Trophoblast cell (in vitro differentiated cells and primary cell): Measurements from ENCODE around the gene ARMC5.
A peak's percentile ranks its signal among the peaks of the same experiment; 100 is the strongest.

Source experiments
- DNase-seq, 2 donors: peaks; one replicate each; pipeline ENCODE4 v3.0.0-alpha.2; 2016
- H2AFZ ChIP-seq: 2 replicates; pipeline ENCODE4 v1.6.1; 2013; ENCODE audit warnings: low read length, moderate library complexity, mild to moderate bottlenecking; ENCODE audit not compliant: insufficient read depth, poor library complexity
- H2AK5ac ChIP-seq: 2 replicates; pipeline ENCODE4 v1.6.1; 2013; ENCODE audit warnings: mild to moderate bottlenecking, low read length
- H2BK120ac ChIP-seq: 2 replicates; pipeline ENCODE4 v1.6.1; 2013; ENCODE audit warnings: low read length, mild to moderate bottlenecking, moderate library complexity; ENCODE audit not compliant: insufficient read depth, poor library complexity
- H2BK12ac ChIP-seq: 2 replicates; pipeline ENCODE4 v1.6.1; 2013; ENCODE audit warnings: mild to moderate bottlenecking, low read length, moderate library complexity
- H2BK5ac ChIP-seq: 2 replicates; pipeline ENCODE4 v1.6.1; 2013; ENCODE audit warnings: low read length, low read depth, moderate library complexity, mild to moderate bottlenecking; ENCODE audit not compliant: poor library complexity
- H3K14ac ChIP-seq: 2 replicates; pipeline ENCODE4 v1.6.1; 2013; ENCODE audit warnings: mild to moderate bottlenecking, low read length
- H3K18ac ChIP-seq: 2 replicates; pipeline ENCODE4 v1.6.1; 2013; ENCODE audit warnings: mild to moderate bottlenecking, low read length
- H3K23ac ChIP-seq: 2 replicates; pipeline ENCODE4 v1.6.1; 2013; ENCODE audit warnings: low read length
- H3K27ac ChIP-seq: 2 replicates; pipeline ENCODE4 v1.5.1; 2013; ENCODE audit warnings: low read depth, mild to moderate bottlenecking, inconsistent platforms, low read length, moderate library complexity
- H3K27me3 ChIP-seq: 2 replicates; pipeline ENCODE4 v1.6.1; 2013; ENCODE audit warnings: inconsistent platforms, mild to moderate bottlenecking, low read length, moderate library complexity; ENCODE audit not compliant: insufficient read depth
- H3K36me3 ChIP-seq, 2 experiments: 1 replicate in 1 of 2; 2 replicates in 1 of 2; pipeline ENCODE4 v1.6.1; 2013; ENCODE audit warnings: low read length in 2 of 2, mild to moderate bottlenecking in 2 of 2, moderate library complexity in 1 of 2; ENCODE audit not compliant: insufficient read depth in 2 of 2, control insufficient read depth in 1 of 2
- H3K4ac ChIP-seq: 2 replicates; pipeline ENCODE4 v1.6.1; 2013; ENCODE audit warnings: low read depth, mild to moderate bottlenecking, low read length, moderate library complexity
- H3K4me1 ChIP-seq, 2 experiments: 1 replicate in 1 of 2; 2 replicates in 1 of 2; pipeline ENCODE4 v1.6.1; 2013; ENCODE audit warnings: low read length in 2 of 2, mild to moderate bottlenecking in 2 of 2, moderate library complexity in 1 of 2; ENCODE audit not compliant: insufficient read depth in 2 of 2, control insufficient read depth in 1 of 2
- H3K4me2 ChIP-seq: 2 replicates; pipeline ENCODE4 v1.6.1; 2013; ENCODE audit warnings: inconsistent platforms, mild to moderate bottlenecking, low read length, moderate library complexity
- H3K4me3 ChIP-seq: 2 replicates; pipeline ENCODE4 v1.5.1; 2013; ENCODE audit warnings: mild to moderate bottlenecking, low read depth, low read length, inconsistent platforms
- H3K79me1 ChIP-seq: one replicate; pipeline ENCODE4 v1.6.1; 2013; ENCODE audit warnings: low read length
- H3K79me2 ChIP-seq: 2 replicates; pipeline ENCODE4 v1.6.1; 2013; ENCODE audit warnings: low read length, mild to moderate bottlenecking; ENCODE audit not compliant: control insufficient read depth, insufficient read depth, poor library complexity
- H3K9ac ChIP-seq: 2 replicates; pipeline ENCODE4 v1.6.1; 2013; ENCODE audit warnings: mild to moderate bottlenecking, low read length
- H3K9me3 ChIP-seq: 2 replicates; pipeline ENCODE4 v1.6.1; 2013; ENCODE audit warnings: low read depth, mild to moderate bottlenecking, control low read depth, inconsistent platforms, low read length; ENCODE audit not compliant: insufficient read depth
- H4K12ac ChIP-seq: 2 replicates; pipeline ENCODE4 v1.6.1; 2013; ENCODE audit warnings: low read depth, mild to moderate bottlenecking, low read length, moderate library complexity
- H4K8ac ChIP-seq: 2 replicates; pipeline ENCODE4 v1.6.1; 2013; ENCODE audit warnings: low read depth, mild to moderate bottlenecking, low read length, moderate library complexity
- H4K91ac ChIP-seq: one replicate; pipeline ENCODE4 v1.6.1; 2013; ENCODE audit warnings: low read depth, mild to moderate bottlenecking, low read length, moderate library complexity
- WGBS: extraction: QIAGEN DNeasy Blood & Tissue Kit; methylation state at CpG from one replicate; pipeline ENCODE4 v1.1.7; 2013; ENCODE audit warnings: missing lambda C conversion rate; ENCODE audit not compliant: insufficient read length, insufficient coverage; ENCODE audit errors: extremely low coverage; 5-methylcytosine and 5-hydroxymethylcytosine counted together

ARMC5 gene

GRCh38 chr16:31413381-31413780, 45.9 kb upstream of the ARMC5 start:
- Histone ChIP-seq H3K27me3 (no peaks in the 10 kb centered on the region), H3K36me3 (no peaks in the 10 kb centered on the region), H2BK12ac (no peak overlapping the region), H3K79me2 (no peaks in the 10 kb centered on the region), H3K23ac (no peak overlapping the region), H3K79me1 (no peaks in the 10 kb centered on the region), H3K4ac (no peak overlapping the region), H3K27ac (no peak overlapping the region), H3K4me3 (no peak overlapping the region), H4K91ac (no peak overlapping the region), H3K4me1 (no peaks in the 10 kb centered on the region), H3K9me3 (peaks cover 18% of the 10 kb centered on the region), H2AK5ac (no peak overlapping the region), H2BK120ac (no peak overlapping the region), H4K12ac (no peak overlapping the region), H3K4me2 (no peak overlapping the region), H2BK5ac (no peak overlapping the region), H2AFZ (no peak overlapping the region), H3K18ac (no peak overlapping the region), H3K9ac (no peak overlapping the region), H4K8ac (no peak overlapping the region), H3K14ac (no peak overlapping the region)
- no peak for DNase-seq
- no CpG with 5 or more reads among the region's 5 CpGs for WGBS

GRCh38 chr16:31413943-31414342, 45.4 kb upstream of the ARMC5 start:
- no peak overlapping the region for H3K23ac ChIP-seq
- H3K36me3 ChIP-seq, result no peaks in the 10 kb centered on the region
- H3K4me3 ChIP-seq, result no peak overlapping the region
- no peak overlapping the region for H2BK12ac ChIP-seq
- H3K27me3 ChIP-seq, result no peaks in the 10 kb centered on the region
- H3K4me2 ChIP-seq, result no peak overlapping the region
- no peak overlapping the region for H3K4ac ChIP-seq
- no peak overlapping the region for H3K9ac ChIP-seq
- H4K8ac ChIP-seq, result no peak overlapping the region
- H2AK5ac ChIP-seq, result no peak overlapping the region
- no peak for DNase-seq
- WGBS, result no CpG with 5 or more reads among the region's 4 CpGs
- peaks cover 18% of the 10 kb centered on the region for H3K9me3 ChIP-seq
- H3K79me2 ChIP-seq, result no peaks in the 10 kb centered on the region
- H3K27ac ChIP-seq, result no peak overlapping the region
- no peak overlapping the region for H2AFZ ChIP-seq
- H3K14ac ChIP-seq, result no peak overlapping the region
- H2BK5ac ChIP-seq, result no peak overlapping the region
- no peaks in the 10 kb centered on the region for H3K4me1 ChIP-seq
- H4K91ac ChIP-seq, result no peak overlapping the region
- no peaks in the 10 kb centered on the region for H3K79me1 ChIP-seq
- H3K18ac ChIP-seq, result no peak overlapping the region
- no peak overlapping the region for H2BK120ac ChIP-seq
- no peak overlapping the region for H4K12ac ChIP-seq

GRCh38 chr16:31414706-31415105, 44.6 kb upstream of the ARMC5 start:
- no peak overlapping the region for H3K23ac ChIP-seq
- H3K27ac ChIP-seq, result no peak overlapping the region
- no peaks in the 10 kb centered on the region for H3K79me1 ChIP-seq
- H4K12ac ChIP-seq, result no peak overlapping the region
- H4K91ac ChIP-seq, result no peak overlapping the region
- H3K36me3 ChIP-seq, result no peaks in the 10 kb centered on the region
- no CpG with 5 or more reads among the region's 4 CpGs for WGBS
- no peak overlapping the region for H3K4me3 ChIP-seq
- no peak overlapping the region for H2BK120ac ChIP-seq
- H3K14ac ChIP-seq, result no peak overlapping the region
- no peak overlapping the region for H3K4me2 ChIP-seq
- no peak overlapping the region for H2BK5ac ChIP-seq
- H2AK5ac ChIP-seq, result no peak overlapping the region
- no peak overlapping the region for H2AFZ ChIP-seq
- H3K9ac ChIP-seq, result no peak overlapping the region
- no peak overlapping the region for H3K4ac ChIP-seq
- H3K9me3 ChIP-seq, result peaks cover 18% of the 10 kb centered on the region
- no peaks in the 10 kb centered on the region for H3K79me2 ChIP-seq
- H4K8ac ChIP-seq, result no peak overlapping the region
- no peak overlapping the region for H3K18ac ChIP-seq
- no peak for DNase-seq
- H2BK12ac ChIP-seq, result no peak overlapping the region
- no peaks in the 10 kb centered on the region for H3K4me1 ChIP-seq
- H3K27me3 ChIP-seq, result no peaks in the 10 kb centered on the region

- no peak overlapping the region for H3K4me2 ChIP-seq
- H3K14ac ChIP-seq, result no peak overlapping the region
- WGBS, result no CpG with 5 or more reads among the region's 11 CpGs
- peak overlapping the region; percentile 35 for H4K12ac ChIP-seq
- no peaks in the 10 kb centered on the region for H3K79me2 ChIP-seq
- H4K91ac ChIP-seq, result no peak overlapping the region
- DNase-seq, result no peak
- no peaks in the 10 kb centered on the region for H3K4me1 ChIP-seq
- H3K4me3 ChIP-seq, result no peak overlapping the region
- H3K36me3 ChIP-seq, result no peaks in the 10 kb centered on the region
- H4K8ac ChIP-seq, result no peak overlapping the region
- H2AK5ac ChIP-seq, result no peak overlapping the region
- H3K79me1 ChIP-seq, result no peaks in the 10 kb centered on the region
- H3K4ac ChIP-seq, result no peak overlapping the region
- no peaks in the 10 kb centered on the region for H3K27me3 ChIP-seq
- no peak overlapping the region for H2AFZ ChIP-seq
- H3K18ac ChIP-seq, result no peak overlapping the region
- H2BK120ac ChIP-seq, result no peak overlapping the region
- peaks cover 16% of the 10 kb centered on the region for H3K9me3 ChIP-seq
- no peak overlapping the region for H3K9ac ChIP-seq
- no peak overlapping the region for H3K23ac ChIP-seq
- H2BK12ac ChIP-seq, result no peak overlapping the region
- H2BK5ac ChIP-seq, result no peak overlapping the region
- no peak overlapping the region for H3K27ac ChIP-seq
Observed at GRCh38 chr16:31416371-31416770, 42.9 kb upstream of the ARMC5 start.
